GM12878 (cell line): ENCODE results near the gene TMEM33. TPM values are rescaled to one million over a fixed set of nuclear protein-coding genes. Genes with fewer than 3 reads are reported as not detected.

Source experiments
- ATAC-seq: fragments of 200-7000 bp; cut with Tn5 transposase; 3 replicates; pipeline ENCODE4 v1.9.1; 2020; ENCODE audit warnings: mild to moderate bottlenecking, moderate library complexity
- BruUV-seq: library from RNA; stranded (reverse); fragments of 400-500 nt; replicated peaks from 2 replicates; lab custom pipeline; 2021; lab: Mats Ljungman, UMichigan
- CTCF ChIA-PET: fragments of 300-600 bp; sonication (Branson Sonifier 250); formaldehyde crosslinking; extraction: SDS; loops from one replicate; lab custom pipeline; 2021; ENCODE audit warnings: inconsistent platforms; lab: Yijun Ruan, JAX
- POLR2A ChIA-PET: fragments of 350-600 bp; formaldehyde crosslinking; extraction: SDS; loops from one replicate; lab custom pipeline; 2021; ENCODE audit warnings: inconsistent platforms; lab: Charles Lee
- RAD21 ChIA-PET: fragments of 300-600 bp; sonication (Branson Sonifier 250); formaldehyde crosslinking; loops from one replicate; lab custom pipeline; 2023; ENCODE audit warnings: antibody characterized with exemption; ENCODE audit not compliant: unreplicated experiment; lab: Charles Lee
- SMC1A ChIA-PET: fragments of 300-600 bp; sonication (Branson Sonifier 250); formaldehyde crosslinking; loops from one replicate; lab custom pipeline; 2023; ENCODE audit not compliant: unreplicated experiment, uncharacterized antibody; lab: Charles Lee
- DNase-seq: peaks from one replicate; pipeline ENCODE4 v3.0.0-alpha.2; 2011; ENCODE audit warnings: low read depth, low spot score
- FAIRE-seq: peaks from 3 replicates; lab custom pipeline; 2011; peaks lifted over from hg19 to GRCh38; lab: Jason Lieb, UNC
- H2AFZ ChIP-seq: 2 replicates; pipeline ENCODE4 v1.6.0; 2011; ENCODE audit warnings: low read depth, low read length, control low read depth; ENCODE audit not compliant: control insufficient read depth
- H3K27ac ChIP-seq: 2 replicates; pipeline ENCODE4 v1.5.1; 2011; ENCODE audit warnings: control low read depth; ENCODE audit not compliant: control insufficient read depth, insufficient read depth
- H3K27me3 ChIP-seq, 2 experiments: replicated peaks in 1 of 2; 2 replicates each; pipeline versions ENCODE4 v1.6.0 to v1.6.1; 2011; ENCODE audit warnings: low read length in 1 of 2; ENCODE audit not compliant: control insufficient read depth in 2 of 2, insufficient read depth in 2 of 2
- H3K36me3 ChIP-seq, 2 experiments: 2 replicates each; pipeline ENCODE4 v1.5.1; 2011; ENCODE audit warnings: low read length in 1 of 2; ENCODE audit not compliant: control insufficient read depth in 2 of 2, insufficient read depth in 2 of 2
- H3K4me1 ChIP-seq: 2 replicates; pipeline ENCODE4 v1.6.1; 2011; ENCODE audit warnings: mild to moderate bottlenecking, low read length, moderate library complexity, mixed read lengths; ENCODE audit not compliant: control insufficient read depth, insufficient read depth
- H3K4me2 ChIP-seq: 2 replicates; pipeline ENCODE4 v1.6.0; 2011; ENCODE audit warnings: control low read depth; ENCODE audit not compliant: control insufficient read depth, insufficient read depth
- H3K4me3 ChIP-seq: fragments of 200-600 bp; sonication (generic); 2 replicates; pipeline ENCODE4 v1.5.1; 2016
- H3K79me2 ChIP-seq: 2 replicates; pipeline ENCODE4 v1.6.0; 2011; ENCODE audit warnings: low read length; ENCODE audit not compliant: control insufficient read depth, insufficient read depth
- H3K9ac ChIP-seq: 2 replicates; pipeline ENCODE4 v1.8.0; 2011; ENCODE audit warnings: low read length, control low read depth, mixed read lengths; ENCODE audit not compliant: control insufficient read depth, insufficient read depth
- H3K9me3 ChIP-seq: replicated peaks from 3 replicates; pipeline ENCODE4 v1.5.1; 2011; ENCODE audit warnings: mild to moderate bottlenecking, low read length; ENCODE audit not compliant: control insufficient read depth, insufficient read depth
- H4K20me1 ChIP-seq: 2 replicates; pipeline ENCODE4 v1.6.0; 2011; ENCODE audit not compliant: control insufficient read depth, insufficient read depth
- BRCA1 ChIP-seq: IDR thresholded peaks from 2 replicates; pipeline ENCODE4 v1.6.1; 2011; ENCODE audit warnings: low read depth, low read length, improper control_type of control experiment
- FOXM1 ChIP-seq: IDR thresholded peaks from 2 replicates; pipeline ENCODE4 v1.6.1; 2012; ENCODE audit warnings: low read depth, mild to moderate bottlenecking, inconsistent platforms, low read length, moderate library complexity
- HSF1 ChIP-seq: fragments of 150-350 bp; IDR thresholded peaks from 2 replicates; pipeline ENCODE4 v1.6.1; 2014; ENCODE audit warnings: mild to moderate bottlenecking, low read depth, low read length
- MEF2A ChIP-seq: IDR thresholded peaks from 2 replicates; pipeline ENCODE4 v1.6.1; 2011; ENCODE audit warnings: low read depth, mild to moderate bottlenecking, low read length, moderate library complexity; ENCODE audit not compliant: insufficient read depth
- RCOR1 ChIP-seq: conservative IDR thresholded peaks from 2 replicates; pipeline ENCODE4 v1.6.1; 2012; ENCODE audit warnings: low read depth, low read length, improper control_type of control experiment
- RELA ChIP-seq: fragments of 450-650 bp; IDR thresholded peaks from 2 replicates; pipeline ENCODE4 v1.8.0; 2014; ENCODE audit warnings: borderline replicate concordance; ENCODE audit not compliant: partially characterized antibody
- ZNF24 ChIP-seq: fragments of 450-650 bp; IDR thresholded peaks from 2 replicates; pipeline ENCODE4 v1.6.1; 2017; ENCODE audit warnings: antibody characterized with exemption, mild to moderate bottlenecking
- ZNF274 ChIP-seq: IDR thresholded peaks from one replicate; pipeline ENCODE4 v1.8.0; 2011; ENCODE audit not compliant: insufficient read length, insufficient read depth
- ZNF622 ChIP-seq: fragments of 450-650 bp; IDR thresholded peaks from 2 replicates; pipeline ENCODE4 v1.6.1; 2017; ENCODE audit warnings: mild to moderate bottlenecking, inconsistent platforms
- WGBS: methylation state at CpG from one replicate; pipeline ENCODE4 v1.1.6; 2016; ENCODE audit warnings: low lambda C conversion rate; ENCODE audit not compliant: insufficient replicate concordance, insufficient coverage; ENCODE audit errors: missing lambda C conversion rate; 5-methylcytosine and 5-hydroxymethylcytosine counted together
- in situ Hi-C: fragments of 300-500 bp; cut with MboI; formaldehyde crosslinking; loops from 9 replicates; pipeline ENCODE4 v1.14.3; 2018; ENCODE audit warnings: mixed read lengths
- intact Hi-C: fragments of 100-400 bp; cut with micrococcal nuclease; formaldehyde crosslinking; loops from one replicate; pipeline ENCODE4 v1.14.2; 2022; ENCODE audit not compliant: unreplicated experiment
- polyA plus RNA-seq, 11 experiments: library from polyadenylated mRNA; depleted of rRNA in 4 of 11; unstranded in 6 of 11; stranded (reverse) in 5 of 11; fragments of >200 nt; fragmentation: Nextera tagmentation in 4 of 11; fragmentation: Illumina TruSeq in 1 of 11; extraction: Ambion mirVana in 4 of 11; extraction: Trizol in 1 of 11; gene quantifications; 1 replicate in 1 of 11; 2 replicates in 10 of 11; pipeline versions ENCODE4 v1.2.1 to v1.2.3, GENCODE V29; 2011 to 2016; ENCODE audit warnings: inconsistent platforms in 2 of 11, missing spikeins in 2 of 11, low read depth in 1 of 11
- total RNA-seq, 4 experiments: library from RNA; depleted of rRNA in 3 of 4; stranded (reverse); fragments of >200 nt in 3 of 4; fragmentation: Illumina TruSeq in 1 of 4; extraction: Trizol in 1 of 4; gene quantifications; 2 replicates each; pipeline versions ENCODE4 v1.2.1 to v1.2.3, GENCODE V29; 2013 to 2021
- TF ChIP-seq, protein P1 (sequence below): fragments of 450-650 bp; IDR thresholded peaks from 2 replicates; pipeline ENCODE4 v1.6.1; 2016; ENCODE audit warnings: mild to moderate bottlenecking
- TF ChIP-seq, protein P2 (sequence below): fragments of 450-650 bp; IDR thresholded peaks from 2 replicates; pipeline ENCODE4 v1.6.1; 2016; ENCODE audit warnings: mild to moderate bottlenecking
- TF ChIP-seq, protein P3 (sequence below): fragments of 450-650 bp; IDR thresholded peaks from 2 replicates; pipeline ENCODE4 v1.6.1; 2017; ENCODE audit warnings: low read depth, mild to moderate bottlenecking, moderate library complexity

The TMEM33 gene
- total and polyA plus RNA-seq, 10 of the 15 experiments (the other 5 are each of a cell fraction or from before 2014, with no cell fraction given): 7.9 to 60.2 (median 33.4) TPM

GRCh38 chr4:41999321-41999720 is 64.1 kb downstream of the TMEM33 start (continued):
- no peak for TF ChIP-seq HSF1
- TF ChIP-seq, all 136 proteins: peak for 0

DNA sequence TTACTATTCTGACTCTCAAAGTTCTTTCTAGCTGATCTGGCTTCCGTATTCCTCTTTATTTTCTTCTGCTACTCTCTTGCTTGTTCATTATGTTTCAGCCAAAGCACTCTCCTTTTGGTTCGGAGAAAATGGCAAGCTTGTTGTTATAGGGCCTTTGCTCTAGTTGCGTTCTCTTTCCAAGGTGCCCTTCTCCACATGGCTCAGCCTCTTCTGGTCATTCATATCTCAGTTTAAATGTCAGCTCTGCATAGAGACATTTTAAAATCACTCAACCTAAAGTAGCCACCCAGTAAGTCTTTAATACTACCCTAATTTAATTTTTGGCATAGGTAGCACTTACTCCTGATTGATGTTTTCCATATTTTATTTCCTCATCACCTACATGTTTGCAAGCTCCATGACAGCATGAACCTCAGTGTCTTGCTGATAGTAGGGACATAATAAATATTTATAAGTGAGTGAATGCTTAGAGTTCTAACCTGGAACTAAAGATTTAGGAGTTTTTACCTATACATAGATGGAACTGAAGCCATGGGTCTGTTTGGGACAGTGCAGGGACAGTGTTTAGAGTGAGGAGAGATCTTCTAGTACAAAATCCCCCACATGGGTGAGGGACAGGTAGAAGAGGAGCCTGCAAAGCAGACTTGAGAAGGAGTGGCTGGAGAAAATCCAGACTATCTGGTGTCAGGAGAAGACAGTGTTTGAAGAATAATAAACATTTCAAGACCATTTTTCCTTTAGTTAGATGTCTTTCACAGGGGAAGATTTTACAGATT is 73.0 kb downstream of the TMEM33 start:
- H3K9ac ChIP-seq: no peak overlapping the region
- ChIA-PET SMC1A (no interaction called here), RAD21 (no interaction called here), POLR2A (no interaction called here), CTCF (no interaction called here)
- intact Hi-C loops: no loop called here
- DNase-seq: no peak
- no peak overlapping the region for H3K4me2 ChIP-seq
- FAIRE-seq: no peak
- no peaks in the 10 kb centered on the region for H3K4me1 ChIP-seq
- no peak overlapping the region for H2AFZ ChIP-seq
- BruUV-seq: no TSS peak
- no peak for TF ChIP-seq MEF2A
- no peak for TF ChIP-seq FOXM1
- TF ChIP-seq BRCA1: no peak
- TF ChIP-seq, protein P1, sequence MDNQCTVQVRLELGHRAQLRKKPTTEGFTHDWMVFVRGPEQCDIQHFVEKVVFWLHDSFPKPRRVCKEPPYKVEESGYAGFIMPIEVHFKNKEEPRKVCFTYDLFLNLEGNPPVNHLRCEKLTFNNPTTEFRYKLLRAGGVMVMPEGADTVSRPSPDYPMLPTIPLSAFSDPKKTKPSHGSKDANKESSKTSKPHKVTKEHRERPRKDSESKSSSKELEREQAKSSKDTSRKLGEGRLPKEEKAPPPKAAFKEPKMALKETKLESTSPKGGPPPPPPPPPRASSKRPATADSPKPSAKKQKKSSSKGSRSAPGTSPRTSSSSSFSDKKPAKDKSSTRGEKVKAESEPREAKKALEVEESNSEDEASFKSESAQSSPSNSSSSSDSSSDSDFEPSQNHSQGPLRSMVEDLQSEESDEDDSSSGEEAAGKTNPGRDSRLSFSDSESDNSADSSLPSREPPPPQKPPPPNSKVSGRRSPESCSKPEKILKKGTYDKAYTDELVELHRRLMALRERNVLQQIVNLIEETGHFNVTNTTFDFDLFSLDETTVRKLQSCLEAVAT: no peak
- no peak for TF ChIP-seq ZNF622
- no peak for TF ChIP-seq ZNF274
- no peak for TF ChIP-seq RELA
- TF ChIP-seq, protein P2, sequence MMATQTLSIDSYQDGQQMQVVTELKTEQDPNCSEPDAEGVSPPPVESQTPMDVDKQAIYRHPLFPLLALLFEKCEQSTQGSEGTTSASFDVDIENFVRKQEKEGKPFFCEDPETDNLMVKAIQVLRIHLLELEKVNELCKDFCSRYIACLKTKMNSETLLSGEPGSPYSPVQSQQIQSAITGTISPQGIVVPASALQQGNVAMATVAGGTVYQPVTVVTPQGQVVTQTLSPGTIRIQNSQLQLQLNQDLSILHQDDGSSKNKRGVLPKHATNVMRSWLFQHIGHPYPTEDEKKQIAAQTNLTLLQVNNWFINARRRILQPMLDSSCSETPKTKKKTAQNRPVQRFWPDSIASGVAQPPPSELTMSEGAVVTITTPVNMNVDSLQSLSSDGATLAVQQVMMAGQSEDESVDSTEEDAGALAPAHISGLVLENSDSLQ: no peak
- TF ChIP-seq, protein P3, sequence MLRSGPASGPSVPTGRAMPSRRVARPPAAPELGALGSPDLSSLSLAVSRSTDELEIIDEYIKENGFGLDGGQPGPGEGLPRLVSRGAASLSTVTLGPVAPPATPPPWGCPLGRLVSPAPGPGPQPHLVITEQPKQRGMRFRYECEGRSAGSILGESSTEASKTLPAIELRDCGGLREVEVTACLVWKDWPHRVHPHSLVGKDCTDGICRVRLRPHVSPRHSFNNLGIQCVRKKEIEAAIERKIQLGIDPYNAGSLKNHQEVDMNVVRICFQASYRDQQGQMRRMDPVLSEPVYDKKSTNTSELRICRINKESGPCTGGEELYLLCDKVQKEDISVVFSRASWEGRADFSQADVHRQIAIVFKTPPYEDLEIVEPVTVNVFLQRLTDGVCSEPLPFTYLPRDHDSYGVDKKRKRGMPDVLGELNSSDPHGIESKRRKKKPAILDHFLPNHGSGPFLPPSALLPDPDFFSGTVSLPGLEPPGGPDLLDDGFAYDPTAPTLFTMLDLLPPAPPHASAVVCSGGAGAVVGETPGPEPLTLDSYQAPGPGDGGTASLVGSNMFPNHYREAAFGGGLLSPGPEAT: no peak
- TF ChIP-seq ZNF24: no peak
- TF ChIP-seq RCOR1: no peak
- 98% methylated on average over 3 of the region's 3 CpGs for WGBS
- no peaks in the 10 kb centered on the region for H4K20me1 ChIP-seq
- H3K9me3 ChIP-seq: no peaks in the 10 kb centered on the region; the same call in 2 of the 3 replicates
- no peak overlapping the region for H3K4me3 ChIP-seq
- H3K27ac ChIP-seq: no peak overlapping the region
- in situ Hi-C loops: no loop called here
- no peak for ATAC-seq
- H3K27me3 ChIP-seq: no peaks in the 10 kb centered on the region
- no peaks in the 10 kb centered on the region; the same call in 1 of the 2 replicates for H3K79me2 ChIP-seq
- H3K36me3 ChIP-seq: peaks cover 0 to 11% of the 10 kb centered on the region in 2 experiments; a peak in 2 of 4 replicates
